ENCODE measurements around the gene NFIC.

GRCh38 chr19:3406571-3407111, 40.3 kb downstream of the NFIC start:
- TF ChIP-seq, protein P1, sequence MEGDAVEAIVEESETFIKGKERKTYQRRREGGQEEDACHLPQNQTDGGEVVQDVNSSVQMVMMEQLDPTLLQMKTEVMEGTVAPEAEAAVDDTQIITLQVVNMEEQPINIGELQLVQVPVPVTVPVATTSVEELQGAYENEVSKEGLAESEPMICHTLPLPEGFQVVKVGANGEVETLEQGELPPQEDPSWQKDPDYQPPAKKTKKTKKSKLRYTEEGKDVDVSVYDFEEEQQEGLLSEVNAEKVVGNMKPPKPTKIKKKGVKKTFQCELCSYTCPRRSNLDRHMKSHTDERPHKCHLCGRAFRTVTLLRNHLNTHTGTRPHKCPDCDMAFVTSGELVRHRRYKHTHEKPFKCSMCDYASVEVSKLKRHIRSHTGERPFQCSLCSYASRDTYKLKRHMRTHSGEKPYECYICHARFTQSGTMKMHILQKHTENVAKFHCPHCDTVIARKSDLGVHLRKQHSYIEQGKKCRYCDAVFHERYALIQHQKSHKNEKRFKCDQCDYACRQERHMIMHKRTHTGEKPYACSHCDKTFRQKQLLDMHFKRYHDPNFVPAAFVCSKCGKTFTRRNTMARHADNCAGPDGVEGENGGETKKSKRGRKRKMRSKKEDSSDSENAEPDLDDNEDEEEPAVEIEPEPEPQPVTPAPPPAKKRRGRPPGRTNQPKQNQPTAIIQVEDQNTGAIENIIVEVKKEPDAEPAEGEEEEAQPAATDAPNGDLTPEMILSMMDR (IDR thresholded peaks at IDR 0.05; ENCODE audit: poor library complexity) = no peak
- no peak for TF ChIP-seq EZH2 (IDR thresholded peaks at IDR 0.05; ENCODE audit: borderline replicate concordance)
